PC-3 (cell line): ENCODE measurements around the gene EPN1. TPM values are rescaled to one million over a fixed set of nuclear protein-coding genes. Genes with fewer than 3 reads are reported as not detected.

ENCODE experiments used
- ATAC-seq: fragments of 200-7000 bp; cut with Tn5 transposase; 2 replicates; pipeline ENCODE4 v1.9.1; 2020; ENCODE audit warnings: mild to moderate bottlenecking, moderate library complexity
- BruUV-seq: library from RNA; stranded (reverse); fragments of 400-500 nt; replicated peaks from 2 replicates; lab custom pipeline; 2021; lab: Mats Ljungman, UMichigan
- CTCF ChIA-PET: fragments of 300-600 bp; sonication (Branson Sonifier 250); formaldehyde crosslinking; loops from one replicate; lab custom pipeline; 2022; ENCODE audit warnings: antibody characterized with exemption; lab: Charles Lee
- POLR2A ChIA-PET: fragments of 300-600 bp; sonication (Branson Sonifier 250); formaldehyde crosslinking; loops from one replicate; lab custom pipeline; 2022; ENCODE audit warnings: antibody characterized with exemption; ENCODE audit not compliant: unreplicated experiment; lab: Charles Lee
- DNase-seq: peaks from one replicate; pipeline ENCODE4 v3.0.0-alpha.2; 2015
- H2AFZ ChIP-seq: fragments of 300-600 bp; sonication (generic); 2 replicates; pipeline ENCODE4 v1.6.0; 2016; ENCODE audit warnings: antibody characterized with exemption, low read length
- H3F3A ChIP-seq: fragments of 300-600 bp; sonication (generic); one replicate; pipeline ENCODE4 v1.6.0; 2017; ENCODE audit warnings: antibody characterized with exemption, low read length, control low read depth, mild to moderate bottlenecking; ENCODE audit not compliant: unreplicated experiment
- H3K27ac ChIP-seq: fragments of 300-600 bp; sonication (generic); 2 replicates; pipeline ENCODE4 v1.5.1; 2016; ENCODE audit warnings: mild to moderate bottlenecking, low read length
- H3K27me3 ChIP-seq: fragments of 300-600 bp; sonication (generic); 2 replicates; pipeline ENCODE4 v1.6.1; 2016; ENCODE audit warnings: low read length, mixed read lengths
- H3K36me3 ChIP-seq: fragments of 300-600 bp; sonication (generic); 2 replicates; pipeline ENCODE4 v1.6.1; 2016; ENCODE audit warnings: low read depth, mixed run types, low read length, mixed read lengths
- H3K4me1 ChIP-seq: fragments of 300-600 bp; sonication (generic); 2 replicates; pipeline ENCODE4 v1.5.1; 2016; ENCODE audit warnings: low read length; ENCODE audit not compliant: insufficient read depth
- H3K4me2 ChIP-seq: fragments of 300-600 bp; sonication (generic); 2 replicates; pipeline ENCODE4 v1.6.0; 2016; ENCODE audit warnings: low read length
- H3K4me3 ChIP-seq: fragments of 300-600 bp; sonication (generic); 2 replicates; pipeline ENCODE4 v1.5.1; 2016; ENCODE audit warnings: mild to moderate bottlenecking, low read length, mixed read lengths
- H3K79me2 ChIP-seq: fragments of 300-600 bp; sonication (generic); 2 replicates; pipeline ENCODE4 v1.6.1; 2017; ENCODE audit warnings: low read length, mixed read lengths
- H3K9ac ChIP-seq: fragments of 300-600 bp; sonication (generic); 2 replicates; pipeline ENCODE4 v1.6.0; 2016; ENCODE audit warnings: mild to moderate bottlenecking, low read length
- H3K9me2 ChIP-seq: fragments of 300-600 bp; sonication (generic); replicated peaks from 2 replicates; pipeline ENCODE4 v1.6.1; 2016; ENCODE audit warnings: mixed run types, low read length, mixed read lengths
- H3K9me3 ChIP-seq: fragments of 300-600 bp; sonication (generic); 2 replicates; pipeline ENCODE4 v1.6.1; 2016; ENCODE audit warnings: low read length, mixed read lengths
- H4K20me1 ChIP-seq: fragments of 300-600 bp; sonication (generic); 2 replicates; pipeline ENCODE4 v1.6.1; 2016; ENCODE audit warnings: low read length, mixed read lengths
- EZH2 ChIP-seq: fragments of 300-600 bp; sonication (generic); IDR thresholded peaks from one replicate; pipeline ENCODE4 v1.6.1; 2017; ENCODE audit warnings: antibody characterized with exemption, mild to moderate bottlenecking, low read length; ENCODE audit not compliant: unreplicated experiment
- EZH2phosphoT487 ChIP-seq: fragments of 300-600 bp; sonication (generic); IDR thresholded peaks from 2 replicates; pipeline ENCODE4 v1.6.1; 2018; ENCODE audit warnings: mild to moderate bottlenecking, antibody characterized with exemption, low read length, borderline replicate concordance
- intact Hi-C: fragments of 100-400 bp; cut with micrococcal nuclease; formaldehyde crosslinking; loops from 2 replicates; pipeline ENCODE4 v1.9.0; 2023
- total RNA-seq: library from RNA; depleted of rRNA; stranded (reverse); fragments of >200 nt; gene quantifications from 2 replicates; pipeline ENCODE4 v1.2.3, GENCODE V29; 2014
- TF ChIP-seq, protein P1 (sequence below): fragments of 300-600 bp; sonication (generic); conservative IDR thresholded peaks from 2 replicates; pipeline ENCODE4 v1.5.1; 2017; ENCODE audit warnings: antibody characterized with exemption, low read depth, mild to moderate bottlenecking, low read length

EPN1 gene
- total RNA-seq, 1 experiment from 2014 or later = 203 TPM

DNA sequence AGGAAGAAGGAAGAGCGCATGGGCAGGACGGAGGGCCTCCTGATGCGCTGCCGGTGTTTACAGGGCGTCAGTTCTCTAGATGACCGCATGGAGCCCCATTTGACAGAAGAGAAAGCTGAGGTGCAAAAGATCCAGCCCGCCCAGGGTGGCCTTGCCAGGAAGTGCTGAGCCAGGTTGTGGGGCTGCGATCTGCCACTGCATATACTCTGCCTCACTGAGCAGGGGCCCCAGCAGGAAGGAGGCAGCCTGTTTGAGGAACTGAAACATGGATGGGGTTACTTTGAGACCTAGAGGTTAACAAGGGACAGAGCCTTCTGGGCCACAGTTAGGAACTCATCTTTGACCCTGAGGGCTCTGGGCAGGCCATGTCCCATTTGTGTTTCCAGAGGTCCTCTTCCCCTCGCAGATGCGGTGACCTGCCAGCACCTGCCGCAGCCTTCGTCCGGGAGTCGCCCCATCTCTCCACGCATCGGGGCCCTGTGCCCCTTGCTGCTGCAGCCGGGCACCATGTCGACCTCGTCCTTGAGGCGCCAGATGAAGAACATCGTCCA, 3.2 kb downstream of the EPN1 start:
- Histone ChIP-seq H2AFZ (no peak overlapping the region), H3K9ac (no peak overlapping the region), H3K9me2 (no peaks in the 10 kb centered on the region), H3K36me3 (peaks cover 36% of the 10 kb centered on the region), H3K9me3 (no peaks in the 10 kb centered on the region), H3K79me2 (peaks cover 78% of the 10 kb centered on the region), H3K4me1 (peaks cover 35% of the 10 kb centered on the region), H3K27me3 (no peaks in the 10 kb centered on the region), H3K27ac (no peak overlapping the region), H3F3A (peaks cover 4% of the 10 kb centered on the region), H4K20me1 (peaks cover 35% of the 10 kb centered on the region), H3K4me3 (no peak overlapping the region), H3K4me2 (no peak overlapping the region)
- CTCF ChIA-PET = no interaction called here
- no TSS peak for BruUV-seq
- DNase-seq (no peak), ATAC-seq (no peak)
- POLR2A ChIA-PET = no interaction called here
- intact Hi-C loops = no loop called here
- TF ChIP-seq EZH2 = no peak
- TF ChIP-seq, protein P1, sequence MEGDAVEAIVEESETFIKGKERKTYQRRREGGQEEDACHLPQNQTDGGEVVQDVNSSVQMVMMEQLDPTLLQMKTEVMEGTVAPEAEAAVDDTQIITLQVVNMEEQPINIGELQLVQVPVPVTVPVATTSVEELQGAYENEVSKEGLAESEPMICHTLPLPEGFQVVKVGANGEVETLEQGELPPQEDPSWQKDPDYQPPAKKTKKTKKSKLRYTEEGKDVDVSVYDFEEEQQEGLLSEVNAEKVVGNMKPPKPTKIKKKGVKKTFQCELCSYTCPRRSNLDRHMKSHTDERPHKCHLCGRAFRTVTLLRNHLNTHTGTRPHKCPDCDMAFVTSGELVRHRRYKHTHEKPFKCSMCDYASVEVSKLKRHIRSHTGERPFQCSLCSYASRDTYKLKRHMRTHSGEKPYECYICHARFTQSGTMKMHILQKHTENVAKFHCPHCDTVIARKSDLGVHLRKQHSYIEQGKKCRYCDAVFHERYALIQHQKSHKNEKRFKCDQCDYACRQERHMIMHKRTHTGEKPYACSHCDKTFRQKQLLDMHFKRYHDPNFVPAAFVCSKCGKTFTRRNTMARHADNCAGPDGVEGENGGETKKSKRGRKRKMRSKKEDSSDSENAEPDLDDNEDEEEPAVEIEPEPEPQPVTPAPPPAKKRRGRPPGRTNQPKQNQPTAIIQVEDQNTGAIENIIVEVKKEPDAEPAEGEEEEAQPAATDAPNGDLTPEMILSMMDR = no peak
- TF ChIP-seq EZH2phosphoT487 = no peak

DNA sequence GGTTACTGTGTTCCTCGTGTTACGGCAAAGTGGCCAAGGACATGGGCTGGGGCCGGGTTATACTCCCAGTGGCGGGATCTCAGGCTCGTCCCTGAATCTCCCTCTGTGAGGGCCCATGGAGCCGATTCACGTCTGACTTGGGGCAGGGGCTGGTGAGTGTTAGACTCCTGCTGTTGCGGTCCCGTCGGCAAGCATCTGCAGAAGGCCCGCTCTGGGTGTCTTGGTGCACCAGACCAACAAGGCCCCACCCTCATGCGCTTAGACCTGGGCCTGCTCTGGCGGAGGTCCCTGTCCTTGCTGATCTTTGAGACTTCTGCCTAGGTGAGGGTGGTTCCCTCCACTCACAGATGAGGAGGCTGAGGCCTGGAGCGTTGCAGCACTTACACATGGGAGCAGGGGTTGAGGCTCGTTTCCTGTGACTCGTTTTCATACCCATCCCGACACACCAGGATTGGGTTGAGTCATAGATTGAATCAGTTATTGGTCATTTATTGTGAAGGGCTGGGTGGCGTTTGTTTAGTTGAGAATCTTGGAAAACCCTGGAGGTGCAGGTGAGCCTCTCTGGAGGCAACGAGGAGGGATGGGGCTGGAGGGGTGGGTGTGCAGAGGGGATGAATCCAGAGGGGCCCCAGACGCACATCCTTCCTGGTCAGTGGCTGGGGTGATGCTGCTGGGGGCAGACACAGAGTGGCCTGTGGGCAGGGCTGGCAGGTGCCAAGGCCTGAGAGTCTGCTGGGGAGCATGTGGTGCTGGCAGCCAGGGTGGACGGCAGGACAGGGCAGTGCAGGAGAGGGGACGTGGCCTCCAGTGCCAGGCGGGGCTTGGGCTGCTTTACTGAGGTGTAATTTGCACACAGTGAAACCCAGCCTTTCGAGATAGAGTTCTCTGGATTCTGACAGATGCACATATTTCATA, 4.6 kb downstream of the EPN1 start:
- Histone ChIP-seq H3K27ac (peak overlapping the region; percentile 69), H3K27me3 (no peaks in the 10 kb centered on the region), H3K4me2 (peak overlapping the region; percentile 55), H3K79me2 (peaks cover 86% of the 10 kb centered on the region), H3K9me3 (no peaks in the 10 kb centered on the region), H3K36me3 (peaks cover 41% of the 10 kb centered on the region), H3K9me2 (no peaks in the 10 kb centered on the region), H3F3A (no peaks in the 10 kb centered on the region), H3K4me3 (no peak overlapping the region), H4K20me1 (peaks cover 47% of the 10 kb centered on the region), H2AFZ (no peak overlapping the region), H3K9ac (no peak overlapping the region), H3K4me1 (peaks cover 30% of the 10 kb centered on the region)
- TF ChIP-seq EZH2phosphoT487 (no peak), EZH2 (no peak)
- TF ChIP-seq, protein P1 = no peak
- BruUV-seq = no TSS peak
- ChIA-PET POLR2A (no interaction called here), CTCF (no interaction called here)
- ATAC-seq (peak; percentile 65), DNase-seq (peak; percentile 92)
- intact Hi-C loops = no loop called here
